K562 (cell line): ENCODE results near the gene P2RY11. TPM values are rescaled to one million over a fixed set of nuclear protein-coding genes. Genes with fewer than 3 reads are reported as not detected.

Source experiments
- CEBPG ChIP-seq, 3 experiments: fragments of 200-800 bp in 1 of 3; sonication (Bioruptor generic) in 1 of 3; sonication (generic) in 1 of 3; formaldehyde crosslinking in 1 of 3; IDR thresholded peaks in 2 of 3; conservative IDR thresholded peaks in 1 of 3; 2 replicates each; pipeline versions ENCODE4 v1.6.1 to v1.8.0; 2016 to 2022; ENCODE audit warnings: missing compliant biosample characterization in 2 of 3, missing genetic modification characterization in 2 of 3, mild to moderate bottlenecking in 1 of 3, missing genetic modification reagents in 1 of 3
- ELF4 ChIP-seq: fragments of 450-650 bp; formaldehyde crosslinking; IDR thresholded peaks from 2 replicates; pipeline ENCODE4 v1.4.0; 2022; ENCODE audit warnings: missing genetic modification characterization
- FOS ChIP-seq: IDR thresholded peaks from 3 replicates; pipeline ENCODE4 v1.6.1; 2011; ENCODE audit not compliant: insufficient read length; ENCODE audit errors: extremely low read depth
- FOXM1 ChIP-seq, 2 experiments: fragments of 450-650 bp in 1 of 2; sonication (generic) in 1 of 2; formaldehyde crosslinking in 1 of 2; IDR thresholded peaks; 2 replicates each; pipeline versions ENCODE4 v1.6.1 to v1.9.0; 2017 to 2022; ENCODE audit warnings: low read depth in 2 of 2, mild to moderate bottlenecking in 2 of 2, missing genetic modification reagents in 1 of 2, moderate library complexity in 1 of 2
- POLR2A ChIP-seq: fragments of 450-650 bp; conservative IDR thresholded peaks from 2 replicates; pipeline ENCODE4 v1.6.1; 2016
- POLR2AphosphoS5 ChIP-seq: IDR thresholded peaks from 2 replicates; pipeline ENCODE4 v1.6.1; 2011; ENCODE audit warnings: mild to moderate bottlenecking, low read depth, low read length, moderate library complexity; ENCODE audit not compliant: control insufficient read depth, insufficient read depth
- RB1 ChIP-seq: fragments of 450-650 bp; IDR thresholded peaks from 2 replicates; pipeline ENCODE4 v1.6.1; 2017; ENCODE audit warnings: low read depth, mild to moderate bottlenecking
- RBM22 ChIP-seq: fragments of 200-400 bp; formaldehyde crosslinking; IDR thresholded peaks from 2 replicates; pipeline ENCODE4 v1.6.1; 2018; ENCODE audit warnings: low read length, low read depth; ENCODE audit not compliant: poor library complexity, severe bottlenecking
- STAT6 ChIP-seq: sonication (generic); formaldehyde crosslinking; IDR thresholded peaks from 2 replicates; pipeline ENCODE4 v1.8.1; 2023; ENCODE audit warnings: mild to moderate bottlenecking, missing genetic modification reagents
- ZHX1 ChIP-seq: fragments of 150-350 bp; conservative IDR thresholded peaks from 2 replicates; pipeline ENCODE4 v1.6.1; 2014; ENCODE audit warnings: low read length
- ZNF384 ChIP-seq: IDR thresholded peaks from 2 replicates; pipeline ENCODE4 v1.6.1; 2012; ENCODE audit warnings: low read depth, low read length, improper control_type of control experiment
- ZNF740 ChIP-seq, 3 experiments: fragments of 200-800 bp in 1 of 3; sonication (Bioruptor generic) in 1 of 3; sonication (generic) in 1 of 3; formaldehyde crosslinking in 1 of 3; IDR thresholded peaks; 2 replicates each; pipeline versions ENCODE4 v1.6.1 to v1.8.0; 2016 to 2022; ENCODE audit warnings: mild to moderate bottlenecking in 2 of 3, missing compliant biosample characterization in 2 of 3, missing genetic modification characterization in 2 of 3, missing genetic modification reagents in 1 of 3
- polyA plus RNA-seq, 8 experiments: library from polyadenylated mRNA; depleted of rRNA in 4 of 8; stranded (reverse) in 5 of 8; unstranded in 3 of 8; fragments of >200 nt; fragmentation: Nextera tagmentation in 2 of 8; fragmentation: Illumina TruSeq in 1 of 8; extraction: Ambion mirVana in 2 of 8; extraction: Trizol in 1 of 8; gene quantifications; 2 replicates each; pipeline versions ENCODE4 v1.2.1 to v1.2.3, GENCODE V29; 2011 to 2014; ENCODE audit warnings: inconsistent platforms in 1 of 8, missing spikeins in 1 of 8
- total RNA-seq, 7 experiments: library from RNA; depleted of rRNA in 6 of 7; stranded (reverse); fragments of >200 nt in 6 of 7; fragmentation: Illumina TruSeq in 2 of 7; extraction: Trizol in 2 of 7; gene quantifications; 2 replicates each; pipeline versions ENCODE4 v1.2.1 to v1.2.3, GENCODE V29; 2011 to 2021; ENCODE audit warnings: low replicate concordance in 1 of 7
- TF ChIP-seq, protein P1 (sequence below): fragments of 250-450 bp; sonication (Bioruptor Pico); IDR thresholded peaks from 2 replicates; pipeline ENCODE4 v1.4.0; 2020

P2RY11 gene
- total and polyA plus RNA-seq, 9 of the 15 experiments (the other 6 are each of a cell fraction or from before 2014, with no cell fraction given): 0.03 to 10.1 (median 1.5) TPM

DNA sequence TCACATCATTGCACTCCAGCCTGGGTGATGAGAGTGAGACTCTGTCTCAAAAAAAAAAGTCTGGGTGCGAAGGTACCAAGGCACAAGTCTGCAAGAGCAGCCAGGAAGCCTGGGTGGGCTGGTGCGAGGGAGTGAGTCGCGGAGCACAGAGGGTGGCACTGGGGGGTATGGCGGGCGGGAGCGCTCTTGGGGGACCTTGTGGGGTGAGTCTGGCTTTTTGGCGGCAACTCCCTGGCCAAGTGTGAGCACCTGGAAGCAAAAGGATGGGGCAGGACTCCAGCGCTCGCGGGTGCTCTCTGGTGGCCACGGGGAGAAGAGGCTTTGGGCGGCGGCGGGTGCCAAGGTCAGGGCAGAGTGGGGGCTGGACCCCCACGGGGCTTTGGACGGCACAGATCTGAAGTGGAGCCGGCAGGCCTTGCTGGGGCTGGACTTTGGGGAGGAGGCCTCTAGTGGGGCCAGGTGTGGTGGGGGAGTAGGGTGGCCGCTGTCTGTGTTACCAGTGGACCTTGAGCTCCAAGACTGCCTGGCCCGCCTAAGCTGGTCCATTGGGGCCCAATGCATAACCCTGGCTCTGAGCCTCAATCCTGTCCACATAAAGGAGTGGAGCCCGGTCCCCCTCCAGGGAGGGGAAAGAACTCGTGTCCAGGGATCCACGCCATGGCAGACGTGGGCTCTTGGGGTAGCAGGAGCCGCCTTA, 1.6 kb downstream of the P2RY11 start (continued):
- TF ChIP-seq FOXM1 (IDR thresholded peaks at IDR 0.05; ENCODE audit: low read depth) (no peak), FOXM1 (CRISPR knock-in tag; IDR thresholded peaks at IDR 0.05; ENCODE audit: low read depth) (no peak), STAT6 (CRISPR knock-in tag) (no peak), ZNF740 (CRISPR knock-in tag; IDR thresholded peaks at IDR 0.05) (0 out of 2 replicates have a peak, but pooled peaks have one; percentile 12), ZNF740 (tag; IDR thresholded peaks at IDR 0.05) (no peak), ZHX1 (no peak), RB1 (peak; percentile 66), CEBPG (CRISPR knock-in tag; IDR thresholded peaks at IDR 0.05) (no peak), CEBPG (tag; conservative IDR thresholded peaks at IDR 0.05 in 1 of 2, IDR thresholded peaks at IDR 0.05 in 1 of 2) (no peak), ELF4 (CRISPR knock-in tag) (peak; percentile 63; the same call in 1 of the 2 replicates), ZNF384 (no peak), POLR2A (peak; percentile 73), POLR2AphosphoS5 (no peak), RBM22 (peak; percentile 76), FOS (no peak)
- TF ChIP-seq, protein P1, sequence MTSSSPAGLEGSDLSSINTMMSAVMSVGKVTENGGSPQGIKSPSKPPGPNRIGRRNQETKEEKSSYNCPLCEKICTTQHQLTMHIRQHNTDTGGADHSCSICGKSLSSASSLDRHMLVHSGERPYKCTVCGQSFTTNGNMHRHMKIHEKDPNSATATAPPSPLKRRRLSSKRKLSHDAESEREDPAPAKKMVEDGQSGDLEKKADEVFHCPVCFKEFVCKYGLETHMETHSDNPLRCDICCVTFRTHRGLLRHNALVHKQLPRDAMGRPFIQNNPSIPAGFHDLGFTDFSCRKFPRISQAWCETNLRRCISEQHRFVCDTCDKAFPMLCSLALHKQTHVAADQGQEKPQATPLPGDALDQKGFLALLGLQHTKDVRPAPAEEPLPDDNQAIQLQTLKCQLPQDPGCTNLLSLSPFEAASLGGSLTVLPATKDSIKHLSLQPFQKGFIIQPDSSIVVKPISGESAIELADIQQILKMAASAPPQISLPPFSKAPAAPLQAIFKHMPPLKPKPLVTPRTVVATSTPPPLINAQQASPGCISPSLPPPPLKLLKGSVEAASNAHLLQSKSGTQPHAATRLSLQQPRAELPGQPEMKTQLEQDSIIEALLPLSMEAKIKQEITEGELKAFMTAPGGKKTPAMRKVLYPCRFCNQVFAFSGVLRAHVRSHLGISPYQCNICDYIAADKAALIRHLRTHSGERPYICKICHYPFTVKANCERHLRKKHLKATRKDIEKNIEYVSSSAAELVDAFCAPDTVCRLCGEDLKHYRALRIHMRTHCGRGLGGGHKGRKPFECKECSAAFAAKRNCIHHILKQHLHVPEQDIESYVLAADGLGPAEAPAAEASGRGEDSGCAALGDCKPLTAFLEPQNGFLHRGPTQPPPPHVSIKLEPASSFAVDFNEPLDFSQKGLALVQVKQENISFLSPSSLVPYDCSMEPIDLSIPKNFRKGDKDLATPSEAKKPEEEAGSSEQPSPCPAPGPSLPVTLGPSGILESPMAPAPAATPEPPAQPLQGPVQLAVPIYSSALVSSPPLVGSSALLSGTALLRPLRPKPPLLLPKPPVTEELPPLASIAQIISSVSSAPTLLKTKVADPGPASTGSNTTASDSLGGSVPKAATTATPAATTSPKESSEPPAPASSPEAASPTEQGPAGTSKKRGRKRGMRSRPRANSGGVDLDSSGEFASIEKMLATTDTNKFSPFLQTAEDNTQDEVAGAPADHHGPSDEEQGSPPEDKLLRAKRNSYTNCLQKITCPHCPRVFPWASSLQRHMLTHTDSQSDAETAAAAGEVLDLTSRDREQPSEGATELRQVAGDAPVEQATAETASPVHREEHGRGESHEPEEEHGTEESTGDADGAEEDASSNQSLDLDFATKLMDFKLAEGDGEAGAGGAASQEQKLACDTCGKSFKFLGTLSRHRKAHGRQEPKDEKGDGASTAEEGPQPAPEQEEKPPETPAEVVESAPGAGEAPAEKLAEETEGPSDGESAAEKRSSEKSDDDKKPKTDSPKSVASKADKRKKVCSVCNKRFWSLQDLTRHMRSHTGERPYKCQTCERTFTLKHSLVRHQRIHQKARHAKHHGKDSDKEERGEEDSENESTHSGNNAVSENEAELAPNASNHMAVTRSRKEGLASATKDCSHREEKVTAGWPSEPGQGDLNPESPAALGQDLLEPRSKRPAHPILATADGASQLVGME (CRISPR knock-in tag): no peak
